Panc1 (cell line): ENCODE measurements around the gene HSD3B2. TPM values are rescaled to one million over a fixed set of nuclear protein-coding genes. Genes with fewer than 3 reads are reported as not detected.

ENCODE experiments used
- ATAC-seq: fragments of 200-7000 bp; cut with Tn5 transposase; 2 replicates; pipeline ENCODE4 v1.9.1; 2020; ENCODE audit warnings: mild to moderate bottlenecking, moderate library complexity
- BruUV-seq: library from RNA; stranded (reverse); fragments of 400-500 nt; replicated peaks from 2 replicates; lab custom pipeline; 2021; lab: Mats Ljungman, UMichigan
- CTCF ChIA-PET: fragments of 300-600 bp; sonication (Branson Sonifier 250); formaldehyde crosslinking; loops from one replicate; lab custom pipeline; 2022; ENCODE audit warnings: antibody characterized with exemption; lab: Charles Lee
- POLR2A ChIA-PET: fragments of 300-600 bp; sonication (Branson Sonifier 250); formaldehyde crosslinking; loops from one replicate; lab custom pipeline; 2022; ENCODE audit warnings: antibody characterized with exemption; lab: Charles Lee
- DNase-seq: peaks from one replicate; pipeline ENCODE4 v3.0.0-alpha.2; 2010; ENCODE audit warnings: low read depth, low spot score
- H3K27ac ChIP-seq: 2 replicates; pipeline ENCODE4 v1.5.1; 2011; ENCODE audit warnings: mild to moderate bottlenecking, low read length, inconsistent platforms
- H3K27me3 ChIP-seq: fragments of 200-500 bp; sonication (Bioruptor generic); 2 replicates; pipeline ENCODE4 v1.6.0; 2014; ENCODE audit warnings: low read length, inconsistent platforms; ENCODE audit not compliant: control insufficient read depth, insufficient read depth
- H3K36me3 ChIP-seq: fragments of 200-500 bp; sonication (Bioruptor generic); 2 replicates; pipeline ENCODE4 v1.5.1; 2014; ENCODE audit warnings: inconsistent platforms, mild to moderate bottlenecking, low read length, moderate library complexity; ENCODE audit not compliant: control insufficient read depth, insufficient read depth
- H3K4me1 ChIP-seq: 2 replicates; pipeline ENCODE4 v1.5.1; 2011; ENCODE audit warnings: inconsistent platforms, mild to moderate bottlenecking, low read length, moderate library complexity; ENCODE audit not compliant: control insufficient read depth, insufficient read depth
- H3K4me3 ChIP-seq, 2 experiments: 2 replicates each; pipeline ENCODE4 v1.5.1; 2011 to 2012; ENCODE audit warnings: low read depth in 2 of 2, low read length in 2 of 2, mild to moderate bottlenecking in 2 of 2, inconsistent platforms in 1 of 2, moderate library complexity in 1 of 2
- H3K9me3 ChIP-seq: fragments of 200-500 bp; sonication (Bioruptor generic); 2 replicates; pipeline ENCODE4 v1.5.1; 2014; ENCODE audit warnings: low read depth, mild to moderate bottlenecking, inconsistent platforms, low read length, moderate library complexity; ENCODE audit not compliant: control insufficient read depth, insufficient read depth
- POLR2AphosphoS5 ChIP-seq: IDR thresholded peaks from 2 replicates; pipeline ENCODE4 v1.6.1; 2012; ENCODE audit warnings: mild to moderate bottlenecking, low read depth, low read length, moderate library complexity
- SIN3A ChIP-seq: IDR thresholded peaks from 2 replicates; pipeline ENCODE4 v1.6.1; 2012; ENCODE audit warnings: low read depth, mild to moderate bottlenecking, low read length, moderate library complexity, borderline replicate concordance; ENCODE audit not compliant: insufficient read depth
- TCF7L2 ChIP-seq: IDR thresholded peaks from 2 replicates; pipeline ENCODE4 v1.6.1; 2011; ENCODE audit warnings: mild to moderate bottlenecking, low read depth, low read length, inconsistent platforms
- in situ Hi-C: cut with HindIII; loops from 2 replicates; pipeline ENCODE4 v1.10.0; 2016; ENCODE audit warnings: low sequenced_read_pairs, low pct_unique_long_range_greater_than_20kb
- intact Hi-C: fragments of 100-400 bp; cut with micrococcal nuclease; formaldehyde crosslinking; loops from one replicate; pipeline ENCODE4 v1.10.0; 2022; ENCODE audit not compliant: unreplicated experiment
- total RNA-seq: library from RNA; stranded (reverse); gene quantifications from one replicate; pipeline ENCODE4 v1.2.1, GENCODE V29; 2021; ENCODE audit not compliant: unreplicated experiment
- TF ChIP-seq, protein P1 (sequence below), 2 experiments: IDR thresholded peaks; 2 replicates each; pipeline ENCODE4 v1.6.1; 2011 to 2012; ENCODE audit warnings: low read depth in 2 of 2, control low read depth in 1 of 2, low read length in 1 of 2, mild to moderate bottlenecking in 1 of 2, moderate library complexity in 1 of 2; ENCODE audit not compliant: insufficient read depth in 1 of 2
- TF ChIP-seq, protein P2 (sequence below): fragments of 450-650 bp; IDR thresholded peaks from 2 replicates; pipeline ENCODE4 v1.5.1; 2017; ENCODE audit warnings: mild to moderate bottlenecking

HSD3B2 gene
- total RNA-seq, 1 experiment from 2014 or later, result 1.2 TPM

DNA sequence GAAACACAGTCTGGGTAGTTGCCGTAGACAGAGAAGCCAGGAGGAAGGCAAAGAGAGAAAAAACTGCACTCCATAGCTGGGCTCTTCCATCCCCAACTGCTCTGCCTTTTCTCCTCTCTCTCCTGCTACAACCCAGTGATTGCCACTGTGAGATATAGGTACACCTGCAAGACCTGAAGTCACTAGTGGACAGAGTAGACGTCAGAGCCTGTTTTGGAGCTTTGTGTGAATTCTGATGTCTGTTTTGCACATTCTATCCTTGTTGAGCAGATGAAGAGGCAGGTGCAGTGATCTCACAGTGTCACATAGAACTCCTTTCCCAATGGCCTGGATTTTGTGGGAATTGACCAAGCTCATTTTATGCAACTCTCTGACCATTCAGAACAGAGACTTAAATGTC is 44.2 kb upstream of the HSD3B2 start:
- DNase-seq, result no peak
- TF ChIP-seq, protein P1, sequence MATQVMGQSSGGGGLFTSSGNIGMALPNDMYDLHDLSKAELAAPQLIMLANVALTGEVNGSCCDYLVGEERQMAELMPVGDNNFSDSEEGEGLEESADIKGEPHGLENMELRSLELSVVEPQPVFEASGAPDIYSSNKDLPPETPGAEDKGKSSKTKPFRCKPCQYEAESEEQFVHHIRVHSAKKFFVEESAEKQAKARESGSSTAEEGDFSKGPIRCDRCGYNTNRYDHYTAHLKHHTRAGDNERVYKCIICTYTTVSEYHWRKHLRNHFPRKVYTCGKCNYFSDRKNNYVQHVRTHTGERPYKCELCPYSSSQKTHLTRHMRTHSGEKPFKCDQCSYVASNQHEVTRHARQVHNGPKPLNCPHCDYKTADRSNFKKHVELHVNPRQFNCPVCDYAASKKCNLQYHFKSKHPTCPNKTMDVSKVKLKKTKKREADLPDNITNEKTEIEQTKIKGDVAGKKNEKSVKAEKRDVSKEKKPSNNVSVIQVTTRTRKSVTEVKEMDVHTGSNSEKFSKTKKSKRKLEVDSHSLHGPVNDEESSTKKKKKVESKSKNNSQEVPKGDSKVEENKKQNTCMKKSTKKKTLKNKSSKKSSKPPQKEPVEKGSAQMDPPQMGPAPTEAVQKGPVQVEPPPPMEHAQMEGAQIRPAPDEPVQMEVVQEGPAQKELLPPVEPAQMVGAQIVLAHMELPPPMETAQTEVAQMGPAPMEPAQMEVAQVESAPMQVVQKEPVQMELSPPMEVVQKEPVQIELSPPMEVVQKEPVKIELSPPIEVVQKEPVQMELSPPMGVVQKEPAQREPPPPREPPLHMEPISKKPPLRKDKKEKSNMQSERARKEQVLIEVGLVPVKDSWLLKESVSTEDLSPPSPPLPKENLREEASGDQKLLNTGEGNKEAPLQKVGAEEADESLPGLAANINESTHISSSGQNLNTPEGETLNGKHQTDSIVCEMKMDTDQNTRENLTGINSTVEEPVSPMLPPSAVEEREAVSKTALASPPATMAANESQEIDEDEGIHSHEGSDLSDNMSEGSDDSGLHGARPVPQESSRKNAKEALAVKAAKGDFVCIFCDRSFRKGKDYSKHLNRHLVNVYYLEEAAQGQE (IDR thresholded peaks at IDR 0.05; ENCODE audit: insufficient read depth in 1 of 2, low read depth in 2 of 2, low read length in 1 of 2), result no peak
- TF ChIP-seq POLR2AphosphoS5 (no peak), TCF7L2 (no peak), SIN3A (no peak)
- TF ChIP-seq, protein P2, sequence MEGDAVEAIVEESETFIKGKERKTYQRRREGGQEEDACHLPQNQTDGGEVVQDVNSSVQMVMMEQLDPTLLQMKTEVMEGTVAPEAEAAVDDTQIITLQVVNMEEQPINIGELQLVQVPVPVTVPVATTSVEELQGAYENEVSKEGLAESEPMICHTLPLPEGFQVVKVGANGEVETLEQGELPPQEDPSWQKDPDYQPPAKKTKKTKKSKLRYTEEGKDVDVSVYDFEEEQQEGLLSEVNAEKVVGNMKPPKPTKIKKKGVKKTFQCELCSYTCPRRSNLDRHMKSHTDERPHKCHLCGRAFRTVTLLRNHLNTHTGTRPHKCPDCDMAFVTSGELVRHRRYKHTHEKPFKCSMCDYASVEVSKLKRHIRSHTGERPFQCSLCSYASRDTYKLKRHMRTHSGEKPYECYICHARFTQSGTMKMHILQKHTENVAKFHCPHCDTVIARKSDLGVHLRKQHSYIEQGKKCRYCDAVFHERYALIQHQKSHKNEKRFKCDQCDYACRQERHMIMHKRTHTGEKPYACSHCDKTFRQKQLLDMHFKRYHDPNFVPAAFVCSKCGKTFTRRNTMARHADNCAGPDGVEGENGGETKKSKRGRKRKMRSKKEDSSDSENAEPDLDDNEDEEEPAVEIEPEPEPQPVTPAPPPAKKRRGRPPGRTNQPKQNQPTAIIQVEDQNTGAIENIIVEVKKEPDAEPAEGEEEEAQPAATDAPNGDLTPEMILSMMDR, result no peak
- in situ Hi-C loops, result no loop called here
- no peaks in the 10 kb centered on the region for H3K36me3 ChIP-seq
- peaks cover 18% of the 10 kb centered on the region for H3K27me3 ChIP-seq
- no peak overlapping the region for H3K4me3 ChIP-seq
- CTCF ChIA-PET, result no interaction called here
- no peaks in the 10 kb centered on the region for H3K9me3 ChIP-seq
- POLR2A ChIA-PET, result no interaction called here
- BruUV-seq, result no TSS peak
- no peak for ATAC-seq
- H3K4me1 ChIP-seq, result no peaks in the 10 kb centered on the region; the same call in 1 of the 2 replicates
- H3K27ac ChIP-seq, result no peak overlapping the region
- intact Hi-C loops, result no loop called here

DNA sequence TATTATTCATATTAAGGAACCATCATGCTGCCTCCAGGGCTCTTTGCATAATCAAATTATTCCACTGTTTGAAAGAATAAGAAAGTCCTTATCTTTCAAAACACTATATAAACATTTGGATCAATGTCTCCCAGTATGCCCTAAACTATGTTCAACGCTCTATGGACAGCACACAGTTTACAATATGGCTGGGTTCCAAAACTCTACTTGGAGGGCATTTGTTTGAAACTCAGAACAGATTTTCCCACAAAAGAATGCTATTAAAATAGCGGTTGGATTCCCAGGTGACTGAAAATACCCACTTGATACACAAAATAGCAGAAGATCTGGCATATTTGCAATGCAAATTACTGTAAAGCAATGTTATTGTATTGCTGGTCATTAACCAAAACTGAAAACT is 43.1 kb upstream of the HSD3B2 start:
- Histone ChIP-seq H3K27me3 (peaks cover 17% of the 10 kb centered on the region), H3K4me1 (no peaks in the 10 kb centered on the region; the same call in 1 of the 2 replicates), H3K36me3 (no peaks in the 10 kb centered on the region), H3K27ac (no peak overlapping the region), H3K9me3 (no peaks in the 10 kb centered on the region), H3K4me3 (no peak overlapping the region)
- intact Hi-C loops (no loop called here), in situ Hi-C loops (no loop called here)
- POLR2A ChIA-PET, result no interaction called here
- CTCF ChIA-PET, result no interaction called here
- no TSS peak for BruUV-seq
- TF ChIP-seq SIN3A (no peak), POLR2AphosphoS5 (no peak), TCF7L2 (no peak)
- TF ChIP-seq, protein P2, result no peak
- TF ChIP-seq, protein P1 (IDR thresholded peaks at IDR 0.05; ENCODE audit: insufficient read depth in 1 of 2, low read depth in 2 of 2, low read length in 1 of 2), result no peak
- no peak for DNase-seq
- no peak for ATAC-seq
